ENCODE data around the gene LDLR. TPM values are rescaled to one million over a fixed set of nuclear protein-coding genes. Genes with fewer than 3 reads are reported as not detected.
"Not testable (repeated sequence)": the region's sequence is repeated elsewhere in the genome, so short reads cannot be mapped to it uniquely, and the experiment has no call there.

LDLR gene
- total RNA-seq, 1 donor from 2014 or later, result 8.2 TPM

DNA sequence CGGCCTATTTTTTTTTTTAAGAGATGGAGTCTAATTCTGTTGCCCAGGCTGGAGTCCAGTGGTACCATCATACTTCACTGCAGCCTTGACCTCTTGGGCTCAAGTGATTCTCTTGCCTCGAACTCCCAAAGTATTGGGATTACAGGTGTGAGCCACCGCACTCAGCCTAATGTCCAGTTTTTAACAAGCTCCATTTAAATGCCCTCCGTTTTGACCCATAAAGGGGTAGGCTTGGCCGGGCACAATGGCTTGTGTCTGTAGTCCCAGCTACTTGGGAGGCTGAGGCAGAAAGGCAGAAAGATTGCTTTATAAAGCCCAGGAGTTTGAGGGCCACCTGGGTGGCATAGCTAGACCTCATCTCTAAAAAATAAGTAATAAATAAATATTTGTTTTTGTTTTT, 11.8 kb downstream of the LDLR start:
- Histone ChIP-seq H3K4me3 (no peak overlapping the region), H3K4me1 (peaks cover 24% of the 10 kb centered on the region), H3K27me3 (ENCODE audit: low read depth) (no peaks in the 10 kb centered on the region), H3K9me3 (replicated peaks) (peaks cover 7% of the 10 kb centered on the region), H3K27ac (replicated peaks) (no peak overlapping the region), H3K36me3 (peaks cover 55% of the 10 kb centered on the region)
- TF ChIP-seq, protein P1, sequence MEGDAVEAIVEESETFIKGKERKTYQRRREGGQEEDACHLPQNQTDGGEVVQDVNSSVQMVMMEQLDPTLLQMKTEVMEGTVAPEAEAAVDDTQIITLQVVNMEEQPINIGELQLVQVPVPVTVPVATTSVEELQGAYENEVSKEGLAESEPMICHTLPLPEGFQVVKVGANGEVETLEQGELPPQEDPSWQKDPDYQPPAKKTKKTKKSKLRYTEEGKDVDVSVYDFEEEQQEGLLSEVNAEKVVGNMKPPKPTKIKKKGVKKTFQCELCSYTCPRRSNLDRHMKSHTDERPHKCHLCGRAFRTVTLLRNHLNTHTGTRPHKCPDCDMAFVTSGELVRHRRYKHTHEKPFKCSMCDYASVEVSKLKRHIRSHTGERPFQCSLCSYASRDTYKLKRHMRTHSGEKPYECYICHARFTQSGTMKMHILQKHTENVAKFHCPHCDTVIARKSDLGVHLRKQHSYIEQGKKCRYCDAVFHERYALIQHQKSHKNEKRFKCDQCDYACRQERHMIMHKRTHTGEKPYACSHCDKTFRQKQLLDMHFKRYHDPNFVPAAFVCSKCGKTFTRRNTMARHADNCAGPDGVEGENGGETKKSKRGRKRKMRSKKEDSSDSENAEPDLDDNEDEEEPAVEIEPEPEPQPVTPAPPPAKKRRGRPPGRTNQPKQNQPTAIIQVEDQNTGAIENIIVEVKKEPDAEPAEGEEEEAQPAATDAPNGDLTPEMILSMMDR (IDR thresholded peaks at IDR 0.05; ENCODE audit: borderline replicate concordance), result no peak
- DNase-seq, result no peak
- intact Hi-C loops (cut with micrococcal nuclease), result no loop called here

DNA sequence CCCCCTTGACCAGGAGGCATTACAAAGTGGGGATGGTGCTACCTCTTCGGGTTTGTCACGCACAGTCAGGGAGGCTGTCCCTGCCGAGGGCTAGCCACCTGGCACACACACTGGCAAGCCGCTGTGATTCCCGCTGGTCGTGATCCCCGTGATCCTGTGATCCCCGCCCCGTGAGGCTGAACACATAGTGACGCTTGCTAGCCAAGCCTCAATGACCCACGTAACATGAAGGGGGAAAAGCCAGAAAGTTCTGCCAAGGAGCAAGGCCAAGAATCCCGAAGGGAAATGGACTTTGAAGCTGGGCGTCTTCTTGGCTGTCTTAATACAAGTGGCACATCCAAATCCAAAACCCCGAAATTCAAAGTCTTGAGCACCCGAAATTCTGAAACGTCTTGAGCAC, 13.7 kb downstream of the LDLR start:
- no peak for DNase-seq
- Histone ChIP-seq H3K36me3 (peaks cover 74% of the 10 kb centered on the region), H3K9me3 (replicated peaks) (peaks cover 7% of the 10 kb centered on the region), H3K27me3 (ENCODE audit: low read depth) (no peaks in the 10 kb centered on the region), H3K27ac (replicated peaks) (no peak overlapping the region), H3K4me3 (no peak overlapping the region), H3K4me1 (peaks cover 8% of the 10 kb centered on the region)
- TF ChIP-seq, protein P1 (IDR thresholded peaks at IDR 0.05; ENCODE audit: borderline replicate concordance), result no peak
- intact Hi-C loops (cut with micrococcal nuclease), result no loop called here

DNA sequence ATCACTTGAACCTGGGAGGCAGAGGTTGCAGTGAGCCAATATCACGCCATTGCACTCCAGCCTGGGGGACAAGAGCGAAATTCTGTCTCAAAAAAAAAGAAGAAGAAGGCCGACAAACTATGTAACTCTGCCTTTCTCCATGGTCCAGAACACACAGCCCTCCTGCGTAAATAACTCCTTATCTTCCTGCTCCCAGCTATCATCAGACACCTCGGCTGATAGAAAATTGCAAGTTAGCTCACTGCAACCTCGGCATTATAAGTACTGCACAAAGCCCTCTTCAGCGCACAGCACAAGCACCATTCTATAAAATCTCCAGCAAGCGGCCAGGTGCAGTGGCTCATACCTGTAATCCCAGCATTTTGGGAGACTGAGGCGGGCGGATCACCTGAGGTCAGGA, 14.4 kb downstream of the LDLR start:
- H3K4me1 ChIP-seq; H3K27ac ChIP-seq (replicated peaks); intact Hi-C loops (cut with micrococcal nuclease); H3K4me3 ChIP-seq; DNase-seq; H3K9me3 ChIP-seq (replicated peaks); H3K27me3 ChIP-seq (ENCODE audit: low read depth): not testable (repeated sequence)
- peaks cover 81% of the 10 kb centered on the region for H3K36me3 ChIP-seq

DNA sequence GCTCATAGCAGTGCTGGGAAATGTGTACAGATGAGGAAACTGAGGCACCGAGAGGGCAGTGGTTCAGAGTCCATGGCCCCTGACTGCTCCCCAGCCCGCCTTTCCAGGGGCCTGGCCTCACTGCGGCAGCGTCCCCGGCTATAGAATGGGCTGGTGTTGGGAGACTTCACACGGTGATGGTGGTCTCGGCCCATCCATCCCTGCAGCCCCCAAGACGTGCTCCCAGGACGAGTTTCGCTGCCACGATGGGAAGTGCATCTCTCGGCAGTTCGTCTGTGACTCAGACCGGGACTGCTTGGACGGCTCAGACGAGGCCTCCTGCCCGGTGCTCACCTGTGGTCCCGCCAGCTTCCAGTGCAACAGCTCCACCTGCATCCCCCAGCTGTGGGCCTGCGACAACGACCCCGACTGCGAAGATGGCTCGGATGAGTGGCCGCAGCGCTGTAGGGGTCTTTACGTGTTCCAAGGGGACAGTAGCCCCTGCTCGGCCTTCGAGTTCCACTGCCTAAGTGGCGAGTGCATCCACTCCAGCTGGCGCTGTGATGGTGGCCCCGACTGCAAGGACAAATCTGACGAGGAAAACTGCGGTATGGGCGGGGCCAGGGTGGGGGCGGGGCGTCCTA, 15.9 kb downstream of the LDLR start:
- Histone ChIP-seq H3K4me3 (no peak overlapping the region), H3K4me1 (peaks cover 3% of the 10 kb centered on the region), H3K27me3 (ENCODE audit: low read depth) (no peaks in the 10 kb centered on the region), H3K27ac (replicated peaks) (no peak overlapping the region), H3K9me3 (replicated peaks) (no peaks in the 10 kb centered on the region), H3K36me3 (peaks cover 96% of the 10 kb centered on the region)
- TF ChIP-seq, protein P1 (IDR thresholded peaks at IDR 0.05; ENCODE audit: borderline replicate concordance), result no peak
- DNase-seq, result no peak
- intact Hi-C loops (cut with micrococcal nuclease), result no loop called here

DNA sequence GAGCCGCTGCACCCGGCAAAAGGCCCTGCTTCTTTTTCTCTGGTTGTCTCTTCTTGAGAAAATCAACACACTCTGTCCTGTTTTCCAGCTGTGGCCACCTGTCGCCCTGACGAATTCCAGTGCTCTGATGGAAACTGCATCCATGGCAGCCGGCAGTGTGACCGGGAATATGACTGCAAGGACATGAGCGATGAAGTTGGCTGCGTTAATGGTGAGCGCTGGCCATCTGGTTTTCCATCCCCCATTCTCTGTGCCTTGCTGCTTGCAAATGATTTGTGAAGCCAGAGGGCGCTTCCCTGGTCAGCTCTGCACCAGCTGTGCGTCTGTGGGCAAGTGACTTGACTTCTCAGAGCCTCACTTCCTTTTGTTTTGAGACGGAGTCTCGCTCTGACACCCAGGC, 17.2 kb downstream of the LDLR start:
- Histone ChIP-seq H3K9me3 (replicated peaks) (no peaks in the 10 kb centered on the region), H3K36me3 (peaks cover 97% of the 10 kb centered on the region), H3K4me3 (no peak overlapping the region), H3K27ac (replicated peaks) (peak overlapping the region; percentile 48), H3K27me3 (ENCODE audit: low read depth) (no peaks in the 10 kb centered on the region), H3K4me1 (no peaks in the 10 kb centered on the region)
- DNase-seq, result peak; percentile 80
- intact Hi-C loops (cut with micrococcal nuclease), result no loop called here
- TF ChIP-seq, protein P1 (IDR thresholded peaks at IDR 0.05; ENCODE audit: borderline replicate concordance), result peak; percentile 11

DNA sequence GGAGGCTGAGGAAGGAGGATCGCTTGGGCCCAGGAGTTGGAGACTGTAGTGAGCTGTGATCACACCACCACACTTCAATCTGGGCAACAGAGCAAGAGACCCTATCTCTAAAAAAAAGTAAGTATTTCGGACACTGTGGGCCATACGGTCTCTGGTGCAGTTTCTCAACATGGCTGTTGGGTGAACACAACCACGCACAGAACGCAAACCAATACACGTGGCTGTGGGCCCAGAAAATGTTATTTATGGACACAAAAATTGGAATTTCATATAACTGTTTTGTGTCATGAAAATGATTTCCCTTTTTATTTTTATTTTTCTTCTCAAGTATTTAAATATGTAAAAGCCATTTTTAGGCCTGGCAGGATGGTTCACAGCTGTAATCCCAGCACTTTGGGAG, 19.5 kb downstream of the LDLR start:
- intact Hi-C loops (cut with micrococcal nuclease), result no loop called here
- DNase-seq, result no peak
- Histone ChIP-seq H3K27ac (replicated peaks) (no peak overlapping the region), H3K4me1 (no peaks in the 10 kb centered on the region), H3K9me3 (replicated peaks) (no peaks in the 10 kb centered on the region), H3K27me3 (ENCODE audit: low read depth) (no peaks in the 10 kb centered on the region), H3K36me3 (peaks cover 97% of the 10 kb centered on the region), H3K4me3 (no peak overlapping the region)
- TF ChIP-seq, protein P1 (IDR thresholded peaks at IDR 0.05; ENCODE audit: borderline replicate concordance), result no peak

All from left ventricle myocardium inferior (tissue), 1 donor.